HUES48 (cell line): ENCODE measurements around the gene COBL.

Source experiments
- H3K27ac ChIP-seq: one replicate; pipeline ENCODE4 v1.7.0; 2013; ENCODE audit warnings: low read depth, low read length, inconsistent platforms
- H3K27me3 ChIP-seq: 2 replicates; pipeline ENCODE4 v1.6.1; 2013; ENCODE audit warnings: mild to moderate bottlenecking, low read length; ENCODE audit not compliant: control insufficient read depth, insufficient read depth
- H3K36me3 ChIP-seq: 2 replicates; pipeline ENCODE4 v1.6.1; 2013; ENCODE audit warnings: low read length; ENCODE audit not compliant: control insufficient read depth, insufficient read depth
- H3K4me1 ChIP-seq: 2 replicates; pipeline ENCODE4 v1.6.1; 2013; ENCODE audit warnings: mild to moderate bottlenecking, low read length; ENCODE audit not compliant: control insufficient read depth, insufficient read depth
- H3K4me3 ChIP-seq: 2 replicates; pipeline ENCODE4 v1.5.1; 2013; ENCODE audit warnings: mild to moderate bottlenecking, low read depth, low read length
- H3K9ac ChIP-seq: 2 replicates; pipeline ENCODE4 v1.6.1; 2013; ENCODE audit warnings: mild to moderate bottlenecking, low read depth, low read length, moderate library complexity
- H3K9me3 ChIP-seq: 2 replicates; pipeline ENCODE4 v1.6.1; 2013; ENCODE audit warnings: low read length; ENCODE audit not compliant: control insufficient read depth, insufficient read depth

The COBL gene

GRCh38 chr7:51237446-51238133 lies 79.0 kb downstream of the COBL start:
- Histone ChIP-seq H3K4me1 (peaks cover 27% of the 10 kb centered on the region), H3K27me3 (no peaks in the 10 kb centered on the region), H3K27ac (no peak overlapping the region), H3K9me3 (no peaks in the 10 kb centered on the region), H3K4me3 (no peak overlapping the region), H3K9ac (no peak overlapping the region), H3K36me3 (no peaks in the 10 kb centered on the region)

- Histone ChIP-seq H3K27me3 (no peaks in the 10 kb centered on the region), H3K4me1 (peaks cover 27% of the 10 kb centered on the region), H3K27ac (no peak overlapping the region), H3K9ac (no peak overlapping the region), H3K4me3 (no peak overlapping the region), H3K9me3 (no peaks in the 10 kb centered on the region), H3K36me3 (no peaks in the 10 kb centered on the region)
Observed at GRCh38 chr7:51236470-51237132, 80.0 kb downstream of the COBL start.

- Histone ChIP-seq H3K36me3 (no peaks in the 10 kb centered on the region), H3K9ac (no peak overlapping the region), H3K4me3 (no peak overlapping the region), H3K9me3 (no peaks in the 10 kb centered on the region), H3K27ac (no peak overlapping the region), H3K4me1 (peaks cover 27% of the 10 kb centered on the region), H3K27me3 (no peaks in the 10 kb centered on the region)
Observed at GRCh38 chr7:51235593-51236313, 80.9 kb downstream of the COBL start.

- H3K4me3 ChIP-seq, result no peak overlapping the region
- no peak overlapping the region for H3K27ac ChIP-seq
- no peaks in the 10 kb centered on the region for H3K27me3 ChIP-seq
- no peak overlapping the region for H3K9ac ChIP-seq
- H3K36me3 ChIP-seq, result no peaks in the 10 kb centered on the region
- peaks cover 34% of the 10 kb centered on the region for H3K4me1 ChIP-seq
- no peaks in the 10 kb centered on the region for H3K9me3 ChIP-seq
Observed at GRCh38 chr7:51234609-51235308, 81.8 kb downstream of the COBL start.

GRCh38 chr7:51234139-51234538 lies 82.5 kb downstream of the COBL start:
- Histone ChIP-seq H3K4me3 (no peak overlapping the region), H3K27me3 (no peaks in the 10 kb centered on the region), H3K4me1 (peaks cover 34% of the 10 kb centered on the region), H3K36me3 (no peaks in the 10 kb centered on the region), H3K9ac (no peak overlapping the region), H3K9me3 (no peaks in the 10 kb centered on the region), H3K27ac (no peak overlapping the region)

GRCh38 chr7:51233374-51233773 lies 83.2 kb downstream of the COBL start:
- Histone ChIP-seq H3K9me3 (no peaks in the 10 kb centered on the region), H3K4me3 (no peak overlapping the region), H3K4me1 (peaks cover 31% of the 10 kb centered on the region), H3K27ac (no peak overlapping the region), H3K27me3 (no peaks in the 10 kb centered on the region), H3K9ac (no peak overlapping the region), H3K36me3 (no peaks in the 10 kb centered on the region)

GRCh38 chr7:51230723-51231122 lies 85.9 kb downstream of the COBL start:
- Histone ChIP-seq H3K9ac (no peak overlapping the region), H3K9me3 (no peaks in the 10 kb centered on the region), H3K36me3 (no peaks in the 10 kb centered on the region), H3K4me3 (no peak overlapping the region), H3K27ac (no peak overlapping the region), H3K4me1 (peaks cover 28% of the 10 kb centered on the region), H3K27me3 (no peaks in the 10 kb centered on the region)

GRCh38 chr7:51230324-51230625 lies 86.3 kb downstream of the COBL start:
- no peaks in the 10 kb centered on the region for H3K36me3 ChIP-seq
- H3K4me1 ChIP-seq, result peaks cover 31% of the 10 kb centered on the region
- no peak overlapping the region for H3K27ac ChIP-seq
- H3K9me3 ChIP-seq, result no peaks in the 10 kb centered on the region
- H3K27me3 ChIP-seq, result no peaks in the 10 kb centered on the region
- H3K9ac ChIP-seq, result no peak overlapping the region
- no peak overlapping the region for H3K4me3 ChIP-seq

GRCh38 chr7:51229620-51230323 lies 86.8 kb downstream of the COBL start:
- no peak overlapping the region for H3K4me3 ChIP-seq
- H3K4me1 ChIP-seq, result peaks cover 36% of the 10 kb centered on the region
- no peak overlapping the region for H3K9ac ChIP-seq
- H3K9me3 ChIP-seq, result no peaks in the 10 kb centered on the region
- H3K27ac ChIP-seq, result no peak overlapping the region
- H3K36me3 ChIP-seq, result no peaks in the 10 kb centered on the region
- no peaks in the 10 kb centered on the region for H3K27me3 ChIP-seq

- no peaks in the 10 kb centered on the region for H3K27me3 ChIP-seq
Observed at GRCh38 chr7:51229106-51229537, 87.5 kb downstream of the COBL start.

More at GRCh38 chr7:51229106-51229537, 87.5 kb downstream of the COBL start:
- Histone ChIP-seq H3K27ac (no peak overlapping the region), H3K36me3 (no peaks in the 10 kb centered on the region), H3K4me3 (no peak overlapping the region), H3K9me3 (no peaks in the 10 kb centered on the region), H3K9ac (no peak overlapping the region), H3K4me1 (peaks cover 36% of the 10 kb centered on the region)
